Stimulated activated effector memory CD8-positive, alpha-beta T cell treated with anti-CD3 and anti-CD28 coated beads, Interleukin-12 subunit alpha, Interleukin-12 subunit beta, amount 100 ng/mL, for 72 hours (primary cell): ENCODE data around the gene PRPF38A.

Experiments
- ATAC-seq: fragments of 150-1000 bp; cut with Tn5 transposase; 2 replicates; pipeline ENCODE4 v1.10.0; 2021
- DNase-seq, 2 donors: peaks; one replicate each; pipeline ENCODE4 v3.0.0; 2021 to 2022; ENCODE audit warnings: low spot score in 2 of 2
- H3K27ac Mint-ChIP-seq: one replicate; pipeline ENCODE4 v1.8.0; 2022; ENCODE audit warnings: mild to moderate bottlenecking, mixed read lengths
- H3K36me3 Mint-ChIP-seq: one replicate; pipeline ENCODE4 v1.8.0; 2022; ENCODE audit warnings: mild to moderate bottlenecking, mixed read lengths
- H3K4me1 Mint-ChIP-seq: one replicate; pipeline ENCODE4 v1.8.0; 2022; ENCODE audit warnings: mixed read lengths
- H3K4me3 Mint-ChIP-seq: one replicate; pipeline ENCODE4 v1.8.0; 2022; ENCODE audit warnings: mild to moderate bottlenecking, mixed read lengths
- H3K9me3 Mint-ChIP-seq: one replicate; pipeline ENCODE4 v1.8.0; 2022; ENCODE audit warnings: mixed read lengths

PRPF38A gene

GRCh38 chr1:52423771-52424170, 19.4 kb downstream of the PRPF38A start:
- DNase-seq (peak; percentile 16 to 74), ATAC-seq (peak; percentile 96)
- H3K4me1 Mint-ChIP-seq: peaks cover 23% of the 10 kb centered on the region
- H3K36me3 Mint-ChIP-seq: peaks cover 72% of the 10 kb centered on the region
- no peaks in the 10 kb centered on the region for H3K9me3 Mint-ChIP-seq
- H3K4me3 Mint-ChIP-seq: peak overlapping the region; percentile 48
- peak overlapping the region; percentile 87 for H3K27ac Mint-ChIP-seq

- Mint-ChIP-seq H3K27ac (peak overlapping the region; percentile 87), H3K4me3 (peak overlapping the region; percentile 48), H3K9me3 (no peaks in the 10 kb centered on the region), H3K36me3 (peaks cover 72% of the 10 kb centered on the region), H3K4me1 (peaks cover 23% of the 10 kb centered on the region)
- DNase-seq (no peak), ATAC-seq (peak; percentile 93)
Measured at GRCh38 chr1:52424231-52424636, 19.8 kb downstream of the PRPF38A start.

- H3K36me3 Mint-ChIP-seq: peaks cover 72% of the 10 kb centered on the region
- H3K4me1 Mint-ChIP-seq: peaks cover 23% of the 10 kb centered on the region
- ATAC-seq (no peak), DNase-seq (no peak)
- no peaks in the 10 kb centered on the region for H3K9me3 Mint-ChIP-seq
- no peak overlapping the region for H3K4me3 Mint-ChIP-seq
- peak overlapping the region; percentile 87 for H3K27ac Mint-ChIP-seq
Measured at GRCh38 chr1:52424813-52425212, 20.4 kb downstream of the PRPF38A start.

GRCh38 chr1:52426371-52426770, 22.0 kb downstream of the PRPF38A start:
- DNase-seq: no peak
- no peak for ATAC-seq
- no peaks in the 10 kb centered on the region for H3K9me3 Mint-ChIP-seq
- peak overlapping the region; percentile 60 for H3K27ac Mint-ChIP-seq
- no peak overlapping the region for H3K4me3 Mint-ChIP-seq
- H3K36me3 Mint-ChIP-seq: peaks cover 73% of the 10 kb centered on the region
- H3K4me1 Mint-ChIP-seq: peaks cover 23% of the 10 kb centered on the region

- ATAC-seq (no peak), DNase-seq (no peak)
- Mint-ChIP-seq H3K36me3 (peaks cover 72% of the 10 kb centered on the region), H3K4me1 (peaks cover 23% of the 10 kb centered on the region), H3K9me3 (no peaks in the 10 kb centered on the region), H3K27ac (no peak overlapping the region), H3K4me3 (no peak overlapping the region)
Measured at GRCh38 chr1:52427152-52427551, 22.8 kb downstream of the PRPF38A start.

- no peak for ATAC-seq
- DNase-seq: no peak
- Mint-ChIP-seq H3K36me3 (peaks cover 95% of the 10 kb centered on the region), H3K27ac (no peak overlapping the region), H3K9me3 (no peaks in the 10 kb centered on the region), H3K4me3 (no peak overlapping the region), H3K4me1 (no peaks in the 10 kb centered on the region)
Measured at GRCh38 chr1:52432807-52433206, 28.4 kb downstream of the PRPF38A start.

GRCh38 chr1:52435211-52435610, 30.8 kb downstream of the PRPF38A start:
- DNase-seq (no peak), ATAC-seq (no peak)
- Mint-ChIP-seq H3K9me3 (no peaks in the 10 kb centered on the region), H3K27ac (peak overlapping the region; percentile 81), H3K36me3 (peaks cover 94% of the 10 kb centered on the region), H3K4me1 (no peaks in the 10 kb centered on the region), H3K4me3 (no peak overlapping the region)

- ATAC-seq (no peak), DNase-seq (no peak)
- no peaks in the 10 kb centered on the region for H3K9me3 Mint-ChIP-seq
- H3K4me3 Mint-ChIP-seq: no peak overlapping the region
- H3K27ac Mint-ChIP-seq: peak overlapping the region; percentile 81
- peaks cover 94% of the 10 kb centered on the region for H3K36me3 Mint-ChIP-seq
- H3K4me1 Mint-ChIP-seq: no peaks in the 10 kb centered on the region
Measured at GRCh38 chr1:52435650-52436049, 31.2 kb downstream of the PRPF38A start.

- no peak for ATAC-seq
- peaks cover 94% of the 10 kb centered on the region for H3K36me3 Mint-ChIP-seq
- no peaks in the 10 kb centered on the region for H3K9me3 Mint-ChIP-seq
- H3K4me3 Mint-ChIP-seq: no peak overlapping the region
- H3K27ac Mint-ChIP-seq: no peak overlapping the region
- no peak for DNase-seq
- H3K4me1 Mint-ChIP-seq: no peaks in the 10 kb centered on the region
Measured at GRCh38 chr1:52436817-52437216, 32.4 kb downstream of the PRPF38A start.

GRCh38 chr1:52439976-52440375, 35.6 kb downstream of the PRPF38A start:
- DNase-seq: no peak
- Mint-ChIP-seq H3K9me3 (no peaks in the 10 kb centered on the region), H3K4me1 (no peaks in the 10 kb centered on the region), H3K4me3 (no peak overlapping the region), H3K36me3 (peaks cover 99% of the 10 kb centered on the region), H3K27ac (no peak overlapping the region)
- ATAC-seq: no peak

- Mint-ChIP-seq H3K4me1 (no peaks in the 10 kb centered on the region), H3K27ac (no peak overlapping the region), H3K4me3 (no peak overlapping the region), H3K9me3 (no peaks in the 10 kb centered on the region), H3K36me3 (peaks cover 89% of the 10 kb centered on the region)
- ATAC-seq (no peak), DNase-seq (no peak)
Measured at GRCh38 chr1:52444463-52444862, 40.1 kb downstream of the PRPF38A start.

GRCh38 chr1:52454127-52454526, 49.7 kb downstream of the PRPF38A start:
- Mint-ChIP-seq H3K9me3 (no peaks in the 10 kb centered on the region), H3K36me3 (peaks cover 50% of the 10 kb centered on the region), H3K4me1 (no peaks in the 10 kb centered on the region), H3K4me3 (no peak overlapping the region), H3K27ac (no peak overlapping the region)
- no peak for ATAC-seq
- no peak for DNase-seq

GRCh38 chr1:52454779-52455178, 50.4 kb downstream of the PRPF38A start:
- Mint-ChIP-seq H3K9me3 (no peaks in the 10 kb centered on the region), H3K27ac (no peak overlapping the region), H3K36me3 (peaks cover 52% of the 10 kb centered on the region), H3K4me3 (no peak overlapping the region), H3K4me1 (no peaks in the 10 kb centered on the region)
- DNase-seq (no peak), ATAC-seq (no peak)

GRCh38 chr1:52455686-52456085, 51.3 kb downstream of the PRPF38A start:
- DNase-seq (no peak), ATAC-seq (no peak)
- Mint-ChIP-seq H3K4me3 (no peak overlapping the region), H3K4me1 (no peaks in the 10 kb centered on the region), H3K27ac (no peak overlapping the region), H3K9me3 (no peaks in the 10 kb centered on the region), H3K36me3 (peaks cover 52% of the 10 kb centered on the region)

- Mint-ChIP-seq H3K4me1 (no peaks in the 10 kb centered on the region), H3K27ac (no peak overlapping the region), H3K9me3 (no peaks in the 10 kb centered on the region), H3K36me3 (peaks cover 24% of the 10 kb centered on the region), H3K4me3 (no peak overlapping the region)
- ATAC-seq: no peak
- no peak for DNase-seq
Measured at GRCh38 chr1:52460694-52461093, 56.3 kb downstream of the PRPF38A start.

GRCh38 chr1:52461821-52462220, 57.4 kb downstream of the PRPF38A start:
- DNase-seq: no peak
- Mint-ChIP-seq H3K36me3 (peaks cover 25% of the 10 kb centered on the region), H3K9me3 (no peaks in the 10 kb centered on the region), H3K4me3 (no peak overlapping the region), H3K27ac (no peak overlapping the region), H3K4me1 (no peaks in the 10 kb centered on the region)
- no peak for ATAC-seq

GRCh38 chr1:52463891-52464290, 59.5 kb downstream of the PRPF38A start:
- no peak for ATAC-seq
- H3K4me3 Mint-ChIP-seq: no peak overlapping the region

More at GRCh38 chr1:52463891-52464290, 59.5 kb downstream of the PRPF38A start:
- H3K27ac Mint-ChIP-seq: peak overlapping the region; percentile 51
- H3K9me3 Mint-ChIP-seq: no peaks in the 10 kb centered on the region
- DNase-seq: no peak
- peaks cover 27% of the 10 kb centered on the region for H3K36me3 Mint-ChIP-seq
- H3K4me1 Mint-ChIP-seq: peaks cover 6% of the 10 kb centered on the region
